Vagina (tissue), 2 donors: ENCODE measurements around the gene PCBP4.

ENCODE experiments used
- CTCF ChIP-seq, 3 experiments: fragments of 450-650 bp in 2 of 3; fragments of 200-600 bp in 1 of 3; sonication (generic) in 1 of 3; IDR thresholded peaks; one replicate each; pipeline ENCODE4 v1.5.1; 2017 to 2019; ENCODE audit warnings: antibody characterized with exemption in 3 of 3, mild to moderate bottlenecking in 2 of 3, moderate library complexity in 2 of 3
- POLR2A ChIP-seq, 2 donors: fragments of 450-650 bp; IDR thresholded peaks; one replicate each; pipeline ENCODE4 v1.6.1; 2017; ENCODE audit warnings: antibody characterized with exemption in 2 of 2, mild to moderate bottlenecking in 2 of 2, moderate library complexity in 2 of 2
- POLR2AphosphoS5 ChIP-seq, 2 donors: sonication (generic); formaldehyde crosslinking; IDR thresholded peaks; one replicate each; pipeline ENCODE4 v1.9.0; 2017; ENCODE audit warnings: antibody characterized with exemption in 2 of 2, mild to moderate bottlenecking in 2 of 2, low read depth in 1 of 2; ENCODE audit not compliant: insufficient read depth in 1 of 2

- TF ChIP-seq POLR2A (IDR thresholded peaks at IDR 0.05) (no peak), CTCF (IDR thresholded peaks at IDR 0.05) (no peak), POLR2AphosphoS5 (IDR thresholded peaks at IDR 0.05; ENCODE audit: insufficient read depth in 1 of 2, low read depth in 1 of 2) (no peak)
These were observed 37.7 kb upstream of the PCBP4 start for GRCh38 chr3:52004906-52005395.
